HG03521 (cell line): ENCODE results near the gene LSM5.

Experiments
- ATAC-seq: cut with Tn5 transposase; IDR thresholded peaks from one replicate; pipeline ENCODE4 v1.9.1; 2021; ENCODE audit warnings: mild to moderate bottlenecking, moderate library complexity; ENCODE audit not compliant: unreplicated experiment

LSM5 gene

GRCh38 chr7:32490127-32490796 is at the start of gene LSM5:
Gene LSM5 (minus strand): TSS chr7:32490380. CDS start chr7:32490365, 15 bp downstream.
- ATAC-seq, result peak; percentile 83

- no peak for ATAC-seq
These were observed 49.2 kb upstream of the LSM5 start for GRCh38 chr7:32539366-32539765.

- no peak for ATAC-seq
These were observed 47.6 kb upstream of the LSM5 start for GRCh38 chr7:32537760-32538159.

GRCh38 chr7:32536585-32536984 is 46.4 kb upstream of the LSM5 start:
- ATAC-seq, result no peak

GRCh38 chr7:32536016-32536415 is 45.8 kb upstream of the LSM5 start:
- no peak for ATAC-seq

GRCh38 chr7:32535162-32535702 is 45.1 kb upstream of the LSM5 start:
- no peak for ATAC-seq

- no peak for ATAC-seq
These were observed 43.3 kb upstream of the LSM5 start for GRCh38 chr7:32533276-32534029.

GRCh38 chr7:32532716-32533115 is 42.5 kb upstream of the LSM5 start:
- ATAC-seq, result no peak

GRCh38 chr7:32532086-32532485 is 41.9 kb upstream of the LSM5 start:
- no peak for ATAC-seq

- no peak for ATAC-seq
These were observed 41.2 kb upstream of the LSM5 start for GRCh38 chr7:32531402-32531801.

GRCh38 chr7:32525839-32526238 is 35.7 kb upstream of the LSM5 start:
- no peak for ATAC-seq

- no peak for ATAC-seq
These were observed 34.5 kb upstream of the LSM5 start for GRCh38 chr7:32524631-32525030.

- ATAC-seq, result no peak
These were observed 32.8 kb upstream of the LSM5 start for GRCh38 chr7:32522746-32523530.

- no peak for ATAC-seq
These were observed 29.6 kb upstream of the LSM5 start for GRCh38 chr7:32519763-32520162.

- no peak for ATAC-seq
These were observed 28.5 kb upstream of the LSM5 start for GRCh38 chr7:32518534-32519140.

GRCh38 chr7:32516551-32517100 is 26.4 kb upstream of the LSM5 start:
- ATAC-seq, result no peak

GRCh38 chr7:32515890-32516550 is 25.8 kb upstream of the LSM5 start:
- no peak for ATAC-seq

GRCh38 chr7:32513210-32513609 is 23.0 kb upstream of the LSM5 start:
- ATAC-seq, result no peak

GRCh38 chr7:32511791-32512190 is 21.6 kb upstream of the LSM5 start:
- ATAC-seq, result no peak

- ATAC-seq, result no peak
These were observed 17.2 kb upstream of the LSM5 start for GRCh38 chr7:32507414-32507813.
